ENCODE results near the gene NOC4L. TPM values are rescaled to one million over a fixed set of nuclear protein-coding genes. Genes with fewer than 3 reads are reported as not detected.

NOC4L gene
- total RNA-seq, 6 experiments from 2014 or later = 7.4 to 9.7 (median 8.3) TPM

GRCh38 chr12:132185705-132186104, 41.4 kb downstream of the NOC4L start:
- intact Hi-C loops (cut with DNase I) = no loop called here
- ATAC-seq (no peak), DNase-seq (no peak)
- H3K9me3 ChIP-seq = no peaks in the 10 kb centered on the region
- H3K36me3 ChIP-seq = no peaks in the 10 kb centered on the region
- H3K4me3 ChIP-seq = no peak overlapping the region
- TF ChIP-seq CTCF (IDR thresholded peaks at IDR 0.05) = no peak
- no peak for TF ChIP-seq POLR2A (IDR thresholded peaks at IDR 0.05)
- H3K27me3 ChIP-seq = no peaks in the 10 kb centered on the region
- peak overlapping the region in 1 of 3 donors; percentile 13 for H3K27ac ChIP-seq
- WGBS (ENCODE audit: insufficient coverage, low coverage, low lambda C conversion rate, missing lambda C conversion rate) = 55% methylated on average over 11 of the region's 16 CpGs
- H3K4me1 ChIP-seq = peaks cover 0 to 13% (median 5%) of the 10 kb centered on the region in 4 donors

- Histone ChIP-seq H3K9me3 (no peaks in the 10 kb centered on the region), H3K36me3 (no peaks in the 10 kb centered on the region), H3K27me3 (no peaks in the 10 kb centered on the region), H3K4me3 (no peak overlapping the region), H3K4me1 (peaks cover 0 to 13% (median 5%) of the 10 kb centered on the region in 4 donors), H3K27ac (peak overlapping the region in 1 of 3 donors; percentile 13)
- DNase-seq (no peak), ATAC-seq (no peak)
- no peak for TF ChIP-seq CTCF (IDR thresholded peaks at IDR 0.05)
- TF ChIP-seq POLR2A (IDR thresholded peaks at IDR 0.05) = no peak
- intact Hi-C loops (cut with DNase I) = no loop called here
- 29% methylated on average over 23 of the region's 24 CpGs for WGBS (ENCODE audit: insufficient coverage, low coverage, low lambda C conversion rate, missing lambda C conversion rate)
Measured at GRCh38 chr12:132186208-132186856, 42.1 kb downstream of the NOC4L start.

- TF ChIP-seq POLR2A (IDR thresholded peaks at IDR 0.05) (no peak), CTCF (IDR thresholded peaks at IDR 0.05) (no peak)
- ATAC-seq (no peak), DNase-seq (no peak)
- Histone ChIP-seq H3K4me1 (peaks cover 0 to 13% (median 5%) of the 10 kb centered on the region in 4 donors), H3K27me3 (no peaks in the 10 kb centered on the region), H3K4me3 (no peak overlapping the region), H3K9me3 (no peaks in the 10 kb centered on the region), H3K27ac (no peak overlapping the region), H3K36me3 (no peaks in the 10 kb centered on the region)
- intact Hi-C loops (cut with DNase I) = no loop called here
- WGBS (ENCODE audit: insufficient coverage, low coverage, low lambda C conversion rate, missing lambda C conversion rate) = 57% methylated on average over 9 of the region's 39 CpGs
Measured at GRCh38 chr12:132186857-132187620, 42.8 kb downstream of the NOC4L start.

GRCh38 chr12:132187646-132188450, 43.6 kb downstream of the NOC4L start:
- H3K27ac ChIP-seq = no peak overlapping the region
- TF ChIP-seq CTCF (IDR thresholded peaks at IDR 0.05) = no peak
- TF ChIP-seq POLR2A (IDR thresholded peaks at IDR 0.05) = no peak
- H3K36me3 ChIP-seq = no peaks in the 10 kb centered on the region
- intact Hi-C loops (cut with DNase I) = no loop called here
- DNase-seq (no peak), ATAC-seq (no peak)
- H3K9me3 ChIP-seq = no peaks in the 10 kb centered on the region
- no peak overlapping the region for H3K4me3 ChIP-seq
- WGBS (ENCODE audit: insufficient coverage, low coverage, low lambda C conversion rate, missing lambda C conversion rate) = no CpG with 5 or more reads among the region's 35 CpGs
- H3K27me3 ChIP-seq = no peaks in the 10 kb centered on the region
- H3K4me1 ChIP-seq = peaks cover 0 to 13% (median 5%) of the 10 kb centered on the region in 4 donors

Measured in right lobe of liver (tissue), 6 donors.